ENCODE measurements around the gene RMND5A.
A peak's percentile ranks its signal among the peaks of the same experiment; 100 is the strongest.
"Not testable (repeated sequence)": the region's sequence is repeated elsewhere in the genome, so short reads cannot be mapped to it uniquely, and the experiment has no call there.

Gene RMND5A

DNA sequence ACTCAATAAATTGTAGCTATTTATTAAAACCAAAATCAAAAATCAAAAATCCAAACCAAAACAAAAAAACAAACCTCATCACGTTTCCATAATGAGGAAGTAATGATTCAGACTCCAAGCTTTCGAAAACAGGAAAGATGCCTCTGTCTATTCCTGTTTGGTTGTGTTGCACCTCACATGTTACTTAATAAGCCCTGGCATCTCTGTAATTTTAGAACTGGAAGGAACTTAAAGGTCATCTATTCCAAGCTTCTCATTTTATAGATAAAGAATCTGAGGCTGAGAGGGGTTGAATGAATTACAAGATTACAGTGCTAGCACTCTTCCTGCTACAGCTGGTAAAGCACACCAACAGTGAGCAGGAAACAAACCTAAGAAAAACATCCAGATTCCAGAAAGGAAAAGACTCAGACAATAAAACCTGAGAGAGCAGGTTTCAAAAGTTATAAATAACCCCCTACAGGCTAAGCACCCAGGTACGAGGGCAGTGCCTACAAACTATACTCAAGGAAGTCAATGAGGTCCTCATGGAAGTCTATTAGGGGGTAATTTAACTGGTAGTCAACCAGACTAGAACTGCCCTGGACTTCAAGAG, 5.4 kb upstream of the RMND5A start:
- not testable (repeated sequence) for DNase-seq

- not testable (repeated sequence) for DNase-seq
These were observed 841 bp upstream of the RMND5A start for GRCh38 chr2:86719263-86719636.

GRCh38 chr2:86720540-86721320, 639 bp downstream of the RMND5A start:
- peak; percentile 49 for DNase-seq

DNA sequence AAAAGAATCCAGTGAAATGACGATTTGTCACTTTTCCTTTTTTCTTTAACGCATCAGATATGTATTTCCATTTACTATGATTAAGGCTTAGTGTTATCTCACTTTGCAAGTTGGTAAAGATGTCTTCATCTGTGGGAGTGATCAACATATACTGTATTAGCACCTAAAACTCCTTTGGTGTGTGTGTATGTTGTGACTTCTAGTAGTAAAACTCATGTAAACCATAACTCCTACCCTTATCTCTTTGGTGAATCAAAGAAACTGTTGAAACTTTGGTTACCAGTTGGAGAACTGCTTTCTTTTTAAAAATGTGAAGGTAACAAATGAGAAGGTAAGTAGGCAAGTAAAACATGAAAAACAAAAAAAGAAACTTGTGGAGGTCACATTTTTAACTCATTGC, 5.6 kb downstream of the RMND5A start:
- DNase-seq = not testable (repeated sequence)

- not testable (repeated sequence) for DNase-seq
These were observed 12.0 kb downstream of the RMND5A start for GRCh38 chr2:86732040-86732525.

- DNase-seq = not testable (repeated sequence)
These were observed 12.7 kb downstream of the RMND5A start for GRCh38 chr2:86732837-86733236.

- not testable (repeated sequence) for DNase-seq
These were observed 13.4 kb downstream of the RMND5A start for GRCh38 chr2:86733528-86733927.

DNA sequence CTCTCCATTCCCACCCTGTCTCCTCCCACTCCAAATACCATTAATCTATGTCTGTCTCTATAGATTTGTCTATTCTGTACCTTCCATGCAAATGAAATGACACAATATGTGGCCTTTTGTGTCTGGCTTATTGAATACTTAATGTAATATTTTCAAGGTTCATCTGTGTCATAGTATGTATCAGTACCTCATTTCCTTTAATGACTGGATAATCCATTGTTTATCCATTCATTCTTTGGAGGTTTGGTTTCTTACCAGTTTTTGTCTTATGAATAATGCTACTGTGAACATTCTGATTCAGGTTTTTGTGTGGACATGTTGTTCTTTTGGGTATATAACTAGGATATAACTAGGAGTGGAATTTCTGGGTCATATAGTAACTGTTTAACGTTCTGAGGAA, 14.8 kb downstream of the RMND5A start:
- DNase-seq = not testable (repeated sequence)

DNA sequence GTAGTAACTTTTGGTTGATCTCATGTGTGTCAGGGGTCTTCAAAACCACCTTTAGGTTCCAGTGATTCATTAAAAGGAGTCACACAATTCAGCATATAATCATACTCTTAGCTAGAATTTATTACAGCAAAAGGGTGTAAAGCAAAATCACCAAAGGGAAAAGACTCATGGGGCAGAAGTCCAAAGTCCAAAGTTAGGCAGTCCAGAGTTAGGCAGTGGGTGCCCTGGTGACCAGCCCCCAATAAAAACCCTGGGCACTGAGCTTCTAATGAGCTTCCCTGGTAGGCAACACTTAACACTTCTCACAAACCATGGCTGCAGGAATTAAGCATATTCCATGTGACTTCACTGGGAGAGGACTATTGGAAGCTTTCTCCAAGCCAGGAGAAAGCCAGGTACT, 19.4 kb downstream of the RMND5A start:
- not testable (repeated sequence) for DNase-seq

- not testable (repeated sequence) for DNase-seq
These were observed 19.8 kb downstream of the RMND5A start for GRCh38 chr2:86739889-86740288.

DNA sequence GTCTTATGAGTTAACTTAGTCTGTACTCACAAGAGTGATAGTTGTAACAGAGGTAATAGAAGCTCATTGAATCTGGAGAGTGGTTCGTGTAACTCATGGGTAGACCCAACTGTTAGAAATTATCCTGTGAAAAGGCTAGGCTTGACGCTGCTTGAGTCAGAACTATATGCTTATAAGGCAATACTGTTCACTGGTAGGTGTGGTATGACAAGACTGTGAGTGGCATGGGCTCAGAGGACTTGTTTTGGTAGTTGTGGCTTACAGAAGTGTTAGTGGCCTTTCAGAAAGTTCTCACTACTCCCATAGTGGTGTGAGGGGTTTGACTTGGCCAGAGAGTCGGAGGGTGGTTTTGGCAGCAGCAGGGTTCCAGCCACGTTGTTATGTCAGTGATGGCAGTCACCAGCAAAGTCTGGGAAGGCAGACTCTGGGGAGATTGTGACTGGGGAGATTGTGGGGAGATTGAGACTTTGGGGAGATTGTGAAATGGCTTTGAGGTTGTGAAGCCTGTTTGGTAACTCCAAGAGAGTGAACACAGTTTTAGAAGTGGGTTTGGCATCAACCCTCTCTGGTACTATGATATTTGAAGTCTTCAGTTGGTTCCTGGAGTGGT, 21.9 kb downstream of the RMND5A start:
- not testable (repeated sequence) for DNase-seq

DNA sequence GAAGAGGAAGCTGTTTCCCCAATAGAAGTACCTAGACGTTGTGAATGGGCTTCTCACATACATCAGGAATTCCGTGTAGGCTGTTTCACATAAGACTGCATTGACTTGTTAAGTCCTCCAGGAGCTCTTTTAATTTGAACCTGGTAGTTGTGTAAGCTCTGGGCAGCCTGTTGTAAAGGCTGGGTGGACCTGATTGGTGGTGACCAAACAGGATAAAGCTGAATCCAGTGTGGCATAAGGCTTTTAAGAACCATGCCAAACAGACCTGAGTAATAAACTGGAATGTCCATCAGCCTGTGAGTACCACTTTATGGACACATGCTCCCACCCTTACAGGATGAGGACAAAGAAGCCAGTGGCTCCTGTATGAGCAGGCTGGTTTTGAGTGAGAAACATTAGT, 24.1 kb downstream of the RMND5A start:
- DNase-seq = no peak

DNA sequence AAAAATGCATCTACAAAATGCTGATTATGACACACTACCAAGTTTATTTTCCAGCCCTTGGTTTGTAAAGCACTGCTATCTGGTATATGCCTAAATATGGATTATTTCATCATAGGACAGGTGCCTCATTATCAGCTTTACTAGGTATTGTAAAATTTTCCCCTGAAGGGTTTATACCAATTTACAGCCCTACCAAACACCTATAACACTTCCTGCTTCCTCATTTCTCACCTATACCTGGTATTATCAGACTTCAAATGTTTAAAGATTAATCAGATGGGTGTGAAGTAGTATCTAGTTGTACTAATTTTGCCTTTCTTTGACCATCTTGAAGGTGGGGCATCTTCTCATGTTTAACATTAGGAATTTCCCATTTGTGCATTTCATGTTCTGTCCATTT, 26.8 kb downstream of the RMND5A start:
- DNase-seq = no peak

- no peak for DNase-seq
These were observed 27.9 kb downstream of the RMND5A start for GRCh38 chr2:86747711-86748639.

DNA sequence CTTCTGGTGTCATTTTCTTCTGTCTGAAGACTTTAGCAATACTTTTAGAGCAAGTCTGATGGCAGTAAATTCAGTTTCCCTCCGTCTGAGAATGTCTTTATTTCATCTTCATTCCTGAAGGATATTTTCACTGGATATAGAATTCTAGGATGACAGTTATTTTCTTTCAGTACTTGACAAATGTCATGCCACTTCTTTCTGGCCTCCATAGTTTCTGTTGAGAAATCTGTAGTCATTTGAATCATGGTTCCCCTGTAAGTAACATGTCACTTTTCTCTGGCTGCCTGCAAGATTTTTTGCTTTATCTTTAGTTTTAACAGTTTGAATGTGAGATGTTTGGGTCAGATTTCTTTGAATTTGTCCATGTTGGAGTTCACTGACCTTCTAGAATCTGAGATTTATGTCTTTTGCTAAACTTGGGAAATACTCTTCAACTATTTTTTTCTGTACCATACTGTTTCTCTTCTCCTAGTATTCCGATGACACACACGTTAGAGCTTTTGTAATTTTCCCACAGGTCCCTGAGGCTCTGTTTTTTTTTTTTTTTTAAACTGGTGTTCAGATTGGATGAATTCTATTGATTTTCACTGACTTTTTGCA, 30.2 kb downstream of the RMND5A start:
- no peak for DNase-seq

- no peak for DNase-seq
These were observed 31.7 kb downstream of the RMND5A start for GRCh38 chr2:86751778-86752177.

DNA sequence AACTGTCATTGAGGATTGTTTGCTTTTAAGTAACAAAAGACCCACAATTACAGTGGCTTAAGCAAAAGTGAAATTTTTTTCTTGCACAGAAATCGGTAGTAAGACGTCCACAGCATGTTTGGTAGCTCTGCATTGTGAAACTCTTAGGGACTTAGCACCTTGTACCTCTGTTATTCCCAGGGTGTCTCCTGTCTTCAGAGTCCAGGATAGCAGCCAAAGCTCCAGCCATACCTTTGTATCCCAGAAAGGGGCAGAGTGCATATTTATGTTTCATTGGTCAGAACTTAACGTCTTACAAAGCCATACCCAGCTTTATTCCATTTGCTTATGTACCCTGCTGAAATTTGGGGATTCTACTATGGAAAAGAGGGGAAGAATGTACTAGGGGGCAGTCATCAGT, 32.8 kb downstream of the RMND5A start:
- no peak for DNase-seq

DNA sequence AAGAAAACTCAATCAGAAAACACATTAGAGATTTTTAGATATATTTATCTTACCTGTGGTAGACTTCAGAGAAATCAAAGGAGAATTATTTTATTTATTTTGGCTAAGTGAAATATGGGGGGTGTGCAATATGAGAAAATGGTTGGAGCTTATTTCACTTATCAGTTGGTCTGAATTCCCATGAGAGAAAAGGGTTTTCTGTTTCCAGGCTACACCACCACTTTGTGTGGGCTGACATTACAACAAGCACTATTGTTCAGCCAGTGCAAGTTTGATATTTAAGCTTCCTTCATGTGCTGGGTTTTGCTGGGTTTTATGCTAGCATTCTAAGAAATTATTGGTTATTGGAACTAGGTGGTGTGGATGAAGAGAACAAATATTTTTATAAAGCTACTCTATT, 33.5 kb downstream of the RMND5A start:
- no peak for DNase-seq

DNA sequence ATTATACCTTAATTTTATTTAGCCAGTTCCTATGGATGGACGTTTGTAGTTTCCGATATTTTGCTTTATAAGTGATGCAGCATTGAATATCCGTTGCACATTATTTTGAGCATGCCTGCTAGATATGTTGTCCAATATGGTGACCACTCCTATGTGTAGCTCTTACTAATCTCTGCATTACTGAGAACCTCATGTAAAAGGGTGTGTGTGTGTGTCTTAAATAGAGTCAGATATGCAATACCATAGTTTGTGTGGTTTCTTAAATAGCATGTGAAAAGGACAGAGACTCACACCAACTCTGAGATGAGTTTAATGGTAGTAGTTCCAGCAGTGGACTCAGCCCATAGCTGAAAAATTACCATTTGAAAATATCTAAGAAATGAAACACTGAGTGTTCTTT, 38.3 kb downstream of the RMND5A start:
- DNase-seq = no peak

DNA sequence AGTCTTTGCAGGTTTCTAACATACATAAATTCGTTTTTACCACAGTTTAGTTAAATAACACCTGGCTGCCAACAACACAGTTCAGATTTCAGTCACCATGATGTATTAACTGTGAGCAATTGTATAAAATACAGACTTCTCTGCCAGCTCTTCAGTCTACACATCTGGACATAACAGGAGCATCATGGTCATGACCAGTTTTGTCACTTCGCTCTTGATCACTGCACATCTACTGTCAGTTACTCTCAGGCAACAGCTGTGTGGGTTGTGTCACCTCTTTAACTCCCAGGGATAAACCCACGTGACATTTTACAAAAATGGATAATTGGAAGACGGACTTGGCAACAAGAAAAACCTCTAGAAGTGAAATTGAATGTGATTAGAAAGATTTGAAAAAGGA, 40.3 kb downstream of the RMND5A start:
- no peak for DNase-seq

- no peak for DNase-seq
These were observed 44.7 kb downstream of the RMND5A start for GRCh38 chr2:86764661-86765309.

DNA sequence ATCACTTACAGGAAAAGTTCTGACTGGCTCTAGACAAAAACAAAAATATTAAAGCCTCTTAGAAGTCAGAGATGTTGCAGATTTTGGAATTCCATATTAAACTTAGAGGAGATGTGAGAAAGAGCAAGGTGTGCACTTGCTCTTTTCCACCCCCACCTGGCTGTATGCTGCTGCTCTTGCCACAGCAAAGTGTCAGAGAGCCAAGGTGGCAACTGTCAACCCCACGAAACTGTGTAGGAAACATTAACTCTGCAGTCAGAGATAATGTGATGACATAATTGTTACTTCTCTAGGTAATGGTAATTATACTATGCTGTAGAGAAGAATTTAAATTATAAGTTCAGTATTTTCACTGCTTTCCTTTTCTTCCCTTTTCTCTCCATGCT, 45.2 kb downstream of the RMND5A start:
- DNase-seq = no peak

Measured in stimulated activated CD4-positive, alpha-beta T cell treated with anti-CD3 and anti-CD28 coated beads, Interleukin-12 subunit alpha, Interleukin-12 subunit beta, amount 100 ng/mL, for 4 hours (primary cell).